HG03439 (cell line): Measurements from ENCODE around the gene TMTC2.

Experiments
- ATAC-seq: cut with Tn5 transposase; IDR thresholded peaks from one replicate; pipeline ENCODE4 v1.9.1; 2021; ENCODE audit warnings: mild to moderate bottlenecking, moderate library complexity; ENCODE audit not compliant: unreplicated experiment

The TMTC2 gene

GRCh38 chr12:82675246-82675645 is 11.5 kb upstream of the TMTC2 start:
- ATAC-seq, result no peak

- no peak for ATAC-seq
Observed at GRCh38 chr12:82682326-82682725, 4.4 kb upstream of the TMTC2 start.

- ATAC-seq, result no peak
Observed at GRCh38 chr12:82682851-82683261, 3.9 kb upstream of the TMTC2 start.

DNA sequence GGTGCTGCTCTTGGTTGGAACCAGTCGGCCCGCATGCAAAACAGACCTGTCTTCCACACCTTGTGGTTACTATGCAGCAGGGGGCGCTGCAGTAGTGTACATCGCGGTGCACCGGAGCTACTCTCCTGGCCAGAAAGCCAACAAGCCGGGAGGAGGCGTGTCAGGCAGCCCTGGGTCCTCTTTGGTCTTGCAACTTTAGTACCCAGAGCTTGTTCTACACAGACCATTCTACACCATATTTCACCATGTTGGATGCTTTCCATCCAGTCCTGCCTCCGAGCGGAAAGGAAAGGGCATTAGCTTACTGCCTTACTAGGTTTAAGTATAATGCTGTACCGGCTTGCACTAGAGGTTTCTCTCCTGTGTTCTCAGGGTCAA is 927 bp upstream of the TMTC2 start:
- peak; percentile 70 for ATAC-seq

GRCh38 chr12:82687021-82688011 is 610 bp downstream of the TMTC2 start:
- peak; percentile 47 for ATAC-seq

GRCh38 chr12:82688035-82688501 is 1.4 kb downstream of the TMTC2 start:
- no peak for ATAC-seq

GRCh38 chr12:82688596-82688995 is 1.9 kb downstream of the TMTC2 start:
- ATAC-seq, result no peak

- ATAC-seq, result no peak
Observed at GRCh38 chr12:82690006-82690405, 3.3 kb downstream of the TMTC2 start.

DNA sequence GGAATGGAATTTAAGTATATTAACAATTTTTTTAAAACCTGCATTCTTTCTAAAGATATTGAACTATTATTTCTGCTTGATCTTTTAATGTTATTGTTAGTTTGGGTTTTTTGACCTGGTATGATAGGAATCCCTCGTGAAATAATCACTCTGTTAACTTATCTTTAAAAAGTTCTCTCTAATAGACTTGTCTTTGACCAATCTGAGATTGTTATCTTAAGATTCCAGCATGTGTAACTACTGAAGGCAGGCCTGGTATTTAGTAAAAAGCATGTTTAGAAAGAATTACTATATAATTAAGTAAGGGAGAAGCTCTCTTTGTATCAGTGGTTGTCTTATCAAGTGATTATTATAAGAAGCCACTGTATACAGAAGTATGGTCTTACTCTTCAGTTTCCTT is 4.8 kb downstream of the TMTC2 start:
- ATAC-seq, result no peak

- no peak for ATAC-seq
Observed at GRCh38 chr12:82694276-82694675, 7.6 kb downstream of the TMTC2 start.

DNA sequence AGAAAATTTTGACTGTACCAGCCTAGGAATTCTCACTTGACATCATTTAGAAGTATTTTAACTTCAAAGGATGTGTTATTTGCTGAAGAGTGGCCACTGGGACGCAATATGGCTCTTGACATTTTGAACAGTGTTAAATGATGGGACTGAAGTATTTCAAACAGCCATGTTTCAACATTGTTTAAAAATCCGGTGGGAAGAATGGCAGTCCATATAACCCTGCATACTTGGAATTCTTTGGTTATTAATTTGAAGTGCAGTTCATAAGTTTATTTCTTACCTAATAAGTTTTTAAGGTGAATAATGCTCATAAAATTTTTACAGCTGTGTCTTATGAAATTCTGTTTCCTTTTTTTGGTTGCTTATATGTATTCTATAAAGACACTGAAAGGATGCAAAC is 8.3 kb downstream of the TMTC2 start:
- no peak for ATAC-seq

GRCh38 chr12:82695531-82695930 is 8.8 kb downstream of the TMTC2 start:
- ATAC-seq, result no peak

DNA sequence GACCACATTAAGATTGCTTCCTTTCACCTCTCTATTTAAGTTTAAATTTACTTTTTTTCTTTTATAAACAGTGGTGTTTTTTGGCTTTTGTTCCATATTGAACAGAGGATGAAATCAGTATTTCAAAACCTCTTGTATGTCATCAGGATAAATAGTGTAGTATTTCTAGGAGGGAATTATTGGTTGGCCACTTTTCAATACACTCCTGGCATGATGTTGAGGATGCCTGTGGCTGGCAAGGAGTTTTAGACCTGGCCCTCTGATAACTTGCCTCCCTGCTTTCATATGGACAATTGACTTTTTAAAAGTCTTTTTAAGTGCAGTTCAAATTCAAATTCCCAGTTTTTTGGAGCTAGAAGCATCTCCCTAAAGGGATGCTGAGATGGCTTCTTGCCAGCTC is 9.8 kb downstream of the TMTC2 start:
- no peak for ATAC-seq

GRCh38 chr12:82698708-82699564 is 12.2 kb downstream of the TMTC2 start:
- ATAC-seq, result no peak

DNA sequence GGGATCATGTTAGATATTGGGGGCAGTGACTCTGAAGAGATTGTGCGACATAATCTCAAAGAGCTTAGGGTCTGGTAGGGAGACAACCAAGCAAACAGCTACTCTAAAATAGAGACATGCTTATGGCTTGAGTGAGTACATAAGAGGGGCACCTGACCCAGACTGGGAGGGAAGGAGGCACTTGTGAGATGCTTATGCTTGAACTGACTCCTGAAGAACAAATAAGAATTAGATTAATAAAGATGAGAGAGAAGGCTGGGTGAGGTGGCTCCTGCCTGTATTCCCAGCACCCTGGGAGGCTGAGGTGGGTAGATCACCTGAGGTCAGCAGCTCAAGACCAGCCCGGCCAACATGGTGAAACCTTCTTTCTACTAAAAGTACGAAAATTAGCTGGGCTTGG is 19.1 kb downstream of the TMTC2 start:
- ATAC-seq, result no peak

- no peak for ATAC-seq
Observed at GRCh38 chr12:82708061-82708879, 21.6 kb downstream of the TMTC2 start.

DNA sequence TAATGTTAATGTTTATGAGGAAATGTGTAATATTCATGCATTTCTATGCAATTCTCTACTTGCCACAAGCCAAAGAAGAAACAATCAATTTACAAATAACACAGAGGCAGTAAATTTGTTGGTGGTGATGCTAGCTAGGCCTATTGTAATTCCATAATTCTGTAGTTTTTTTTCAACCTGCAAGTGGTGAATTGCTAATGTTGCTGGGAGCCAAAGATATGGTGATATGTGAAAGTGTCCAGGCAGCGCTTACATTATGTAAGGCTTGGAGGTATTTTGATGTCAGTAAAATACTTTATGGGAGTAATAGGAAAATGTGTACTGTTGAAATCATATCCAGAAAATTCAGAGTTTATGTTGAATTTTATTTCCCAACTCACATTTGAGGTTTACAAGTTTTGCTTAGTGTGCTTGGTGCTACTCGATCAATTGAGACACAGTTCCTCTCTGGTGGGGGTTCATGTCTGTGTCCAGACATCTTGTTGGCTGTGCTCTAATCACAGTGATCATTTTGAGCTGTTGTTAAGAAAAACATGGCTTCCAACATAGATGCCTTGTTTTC is 23.2 kb downstream of the TMTC2 start:
- ATAC-seq, result no peak

- ATAC-seq, result no peak
Observed at GRCh38 chr12:82710741-82711140, 24.0 kb downstream of the TMTC2 start.

DNA sequence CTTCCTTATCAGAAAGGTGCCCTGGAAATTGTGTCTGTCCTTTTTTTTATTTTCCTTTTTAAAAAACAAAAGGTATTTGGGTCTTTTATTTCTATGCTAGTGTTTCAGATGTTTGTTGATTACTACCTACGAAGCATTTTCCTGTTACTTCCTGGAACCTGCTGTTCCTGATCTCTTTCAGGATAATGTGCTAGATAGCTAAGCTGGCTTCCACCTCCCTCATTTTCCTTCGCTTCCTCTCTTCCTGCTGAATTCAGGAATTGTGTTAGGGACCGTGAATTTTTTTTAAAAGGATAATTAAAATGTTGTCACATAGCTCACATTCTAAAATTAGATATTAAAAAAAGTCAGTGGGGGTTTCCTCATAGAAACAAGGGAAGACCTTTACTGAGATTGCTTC is 27.7 kb downstream of the TMTC2 start:
- no peak for ATAC-seq

- no peak for ATAC-seq
Observed at GRCh38 chr12:82721726-82722125, 35.0 kb downstream of the TMTC2 start.
